Measurements from ENCODE around the gene SAV1.

The SAV1 gene

GRCh38 chr14:50607181-50607580 is 60.9 kb downstream of the SAV1 start:
- DNase-seq (ENCODE audit: low read depth), result no peak

GRCh38 chr14:50606468-50606867 is 61.6 kb downstream of the SAV1 start:
- no peak for DNase-seq (ENCODE audit: low read depth)

GRCh38 chr14:50605766-50606165 is 62.3 kb downstream of the SAV1 start:
- no peak for DNase-seq (ENCODE audit: low read depth)

- DNase-seq (ENCODE audit: low read depth), result no peak
These were observed 64.5 kb downstream of the SAV1 start for GRCh38 chr14:50603565-50603964.

GRCh38 chr14:50602035-50602434 is 66.1 kb downstream of the SAV1 start:
- DNase-seq (ENCODE audit: low read depth), result no peak

- DNase-seq (ENCODE audit: low read depth), result no peak
These were observed 66.7 kb downstream of the SAV1 start for GRCh38 chr14:50601394-50601793.

GRCh38 chr14:50600849-50601248 is 67.3 kb downstream of the SAV1 start:
- no peak for DNase-seq (ENCODE audit: low read depth)

GRCh38 chr14:50599700-50600444 is 68.2 kb downstream of the SAV1 start:
- no peak for DNase-seq (ENCODE audit: low read depth)

- no peak for DNase-seq (ENCODE audit: low read depth)
These were observed 69.3 kb downstream of the SAV1 start for GRCh38 chr14:50598765-50599164.

GRCh38 chr14:50594577-50595316 is 73.4 kb downstream of the SAV1 start:
- no peak for DNase-seq (ENCODE audit: low read depth)

- no peak for DNase-seq (ENCODE audit: low read depth)
These were observed 77.6 kb downstream of the SAV1 start for GRCh38 chr14:50590464-50590863.

Data from stimulated activated CD8-positive, alpha-beta memory T cell treated with anti-CD3 and anti-CD28 coated beads, Interleukin-12 subunit alpha, Interleukin-12 subunit beta, amount 100 ng/mL, for 1 hour (primary cell).